DND-41 (cell line): ENCODE data around the gene ERG.
A peak's percentile ranks its signal among the peaks of the same experiment; 100 is the strongest.

Source experiments
- ATAC-seq: fragments of 200-7000 bp; cut with Tn5 transposase; 3 replicates; pipeline ENCODE4 v1.9.1; 2021; ENCODE audit warnings: low read depth; ENCODE audit not compliant: insufficient read depth
- DNase-seq: peaks from one replicate; pipeline ENCODE4 v3.0.0-alpha.2; 2020
- H2AFZ ChIP-seq: 2 replicates; pipeline ENCODE4 v1.6.0; 2012; ENCODE audit warnings: low read depth, low read length
- H3K27ac ChIP-seq: 2 replicates; pipeline ENCODE4 v1.5.1; 2012; ENCODE audit warnings: low read length, inconsistent platforms
- H3K27me3 ChIP-seq: fragments of 200-600 bp; sonication (generic); 2 replicates; pipeline ENCODE4 v1.6.0; 2012; ENCODE audit warnings: low read length, mild to moderate bottlenecking, inconsistent platforms; ENCODE audit not compliant: insufficient read depth, poor library complexity
- H3K36me3 ChIP-seq: 2 replicates; pipeline ENCODE4 v1.5.1; 2012; ENCODE audit warnings: low read length, inconsistent platforms; ENCODE audit not compliant: insufficient read depth
- H3K4me1 ChIP-seq: 2 replicates; pipeline ENCODE4 v1.5.1; 2012; ENCODE audit warnings: mild to moderate bottlenecking, low read length; ENCODE audit not compliant: insufficient read depth
- H3K4me2 ChIP-seq: 2 replicates; pipeline ENCODE4 v1.6.0; 2012; ENCODE audit warnings: mild to moderate bottlenecking, moderate library complexity, low read length, inconsistent platforms; ENCODE audit not compliant: insufficient read depth
- H3K4me3 ChIP-seq, 2 experiments: fragments of 200-600 bp in 1 of 2; shearing (Covaris generic) in 1 of 2; 2 replicates each; pipeline ENCODE4 v1.5.1; 2012 to 2016; ENCODE audit warnings: inconsistent platforms in 2 of 2, low read length in 2 of 2, mild to moderate bottlenecking in 2 of 2, low read depth in 1 of 2, moderate library complexity in 1 of 2
- H3K79me2 ChIP-seq: 2 replicates; pipeline ENCODE4 v1.6.0; 2012; ENCODE audit warnings: low read length, inconsistent platforms; ENCODE audit not compliant: insufficient read depth
- H3K9ac ChIP-seq: 2 replicates; pipeline ENCODE4 v1.6.0; 2012; ENCODE audit warnings: low read depth, mild to moderate bottlenecking, inconsistent platforms, low read length, moderate library complexity
- H3K9me3 ChIP-seq: 2 replicates; pipeline ENCODE4 v1.5.1; 2012; ENCODE audit warnings: low read length, moderate library complexity, mild to moderate bottlenecking, inconsistent platforms; ENCODE audit not compliant: insufficient read depth, severe bottlenecking
- H4K20me1 ChIP-seq: 2 replicates; pipeline ENCODE4 v1.6.0; 2012; ENCODE audit warnings: low read length; ENCODE audit not compliant: insufficient read depth
- EZH2 ChIP-seq: IDR thresholded peaks from 3 replicates; pipeline ENCODE4 v1.6.1; 2012; ENCODE audit warnings: borderline replicate concordance, low read depth, mild to moderate bottlenecking, moderate library complexity, low read length, inconsistent platforms; ENCODE audit not compliant: severe bottlenecking
- TF ChIP-seq, protein P1 (sequence below): IDR thresholded peaks from 2 replicates; pipeline ENCODE4 v1.5.1; 2012; ENCODE audit warnings: borderline replicate concordance, low read length, moderate library complexity, mild to moderate bottlenecking; ENCODE audit not compliant: poor library complexity, severe bottlenecking; ENCODE audit errors: extremely low read depth

ERG gene

DNA sequence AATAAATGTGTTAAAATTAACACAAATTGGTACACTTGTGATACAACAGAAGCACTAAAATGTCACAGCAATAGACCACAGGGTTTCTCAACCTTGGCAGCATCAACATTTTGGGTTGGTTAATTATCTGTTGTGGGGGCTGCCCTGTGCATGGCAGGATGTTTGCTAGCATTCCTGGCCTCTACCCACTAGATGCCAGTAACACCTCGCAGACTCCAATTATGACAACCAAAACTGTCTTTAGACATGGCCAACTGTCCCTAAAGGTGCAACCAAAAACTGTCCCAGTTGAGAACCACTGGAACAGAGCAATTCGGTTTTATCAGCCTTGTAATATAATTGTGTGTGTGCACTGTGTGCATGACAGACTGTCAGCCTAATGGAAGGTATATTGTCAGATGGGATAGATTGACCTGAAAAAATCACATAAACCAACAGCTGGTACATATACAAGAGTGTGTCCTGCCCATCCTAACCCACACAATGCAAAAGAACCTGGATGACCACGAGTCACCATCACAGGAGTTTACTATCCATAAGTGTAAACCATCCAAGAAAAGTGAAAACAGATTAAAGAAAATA is 13.5 kb upstream of the ERG start:
- Histone ChIP-seq H3K27me3 (peaks cover 12% of the 10 kb centered on the region), H3K4me1 (no peaks in the 10 kb centered on the region), H3K9me3 (no peaks in the 10 kb centered on the region), H3K4me2 (no peak overlapping the region), H2AFZ (no peak overlapping the region), H3K79me2 (no peaks in the 10 kb centered on the region), H4K20me1 (no peaks in the 10 kb centered on the region), H3K36me3 (no peaks in the 10 kb centered on the region), H3K4me3 (no peak overlapping the region), H3K9ac (no peak overlapping the region), H3K27ac (no peak overlapping the region)
- no peak for DNase-seq
- no peak for ATAC-seq
- TF ChIP-seq, protein P1, sequence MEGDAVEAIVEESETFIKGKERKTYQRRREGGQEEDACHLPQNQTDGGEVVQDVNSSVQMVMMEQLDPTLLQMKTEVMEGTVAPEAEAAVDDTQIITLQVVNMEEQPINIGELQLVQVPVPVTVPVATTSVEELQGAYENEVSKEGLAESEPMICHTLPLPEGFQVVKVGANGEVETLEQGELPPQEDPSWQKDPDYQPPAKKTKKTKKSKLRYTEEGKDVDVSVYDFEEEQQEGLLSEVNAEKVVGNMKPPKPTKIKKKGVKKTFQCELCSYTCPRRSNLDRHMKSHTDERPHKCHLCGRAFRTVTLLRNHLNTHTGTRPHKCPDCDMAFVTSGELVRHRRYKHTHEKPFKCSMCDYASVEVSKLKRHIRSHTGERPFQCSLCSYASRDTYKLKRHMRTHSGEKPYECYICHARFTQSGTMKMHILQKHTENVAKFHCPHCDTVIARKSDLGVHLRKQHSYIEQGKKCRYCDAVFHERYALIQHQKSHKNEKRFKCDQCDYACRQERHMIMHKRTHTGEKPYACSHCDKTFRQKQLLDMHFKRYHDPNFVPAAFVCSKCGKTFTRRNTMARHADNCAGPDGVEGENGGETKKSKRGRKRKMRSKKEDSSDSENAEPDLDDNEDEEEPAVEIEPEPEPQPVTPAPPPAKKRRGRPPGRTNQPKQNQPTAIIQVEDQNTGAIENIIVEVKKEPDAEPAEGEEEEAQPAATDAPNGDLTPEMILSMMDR = peak; percentile 22
- TF ChIP-seq EZH2 = no peak

DNA sequence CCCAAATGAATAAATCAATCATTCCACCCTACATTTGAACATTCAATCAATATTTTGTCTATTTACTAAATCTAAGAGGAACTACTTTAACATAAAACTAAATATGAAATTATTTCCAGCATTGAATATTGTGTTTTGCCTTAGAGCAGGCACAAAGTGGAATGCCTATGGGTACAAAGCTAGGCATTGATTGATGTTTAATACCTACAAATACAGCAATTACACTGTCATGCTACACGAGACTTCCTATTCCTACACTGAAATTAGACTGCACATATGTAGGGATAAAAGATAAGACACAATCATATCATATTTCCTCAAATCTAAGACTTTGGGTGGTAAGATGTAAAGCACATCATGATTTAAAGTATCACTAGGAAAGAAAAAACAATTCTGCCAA is 12.9 kb upstream of the ERG start:
- no peak overlapping the region for H3K4me3 ChIP-seq
- no peak overlapping the region for H3K9ac ChIP-seq
- no peaks in the 10 kb centered on the region for H3K9me3 ChIP-seq
- H3K79me2 ChIP-seq = no peaks in the 10 kb centered on the region
- H3K4me2 ChIP-seq = no peak overlapping the region
- H3K27ac ChIP-seq = no peak overlapping the region
- H2AFZ ChIP-seq = no peak overlapping the region
- no peaks in the 10 kb centered on the region for H3K4me1 ChIP-seq
- no peaks in the 10 kb centered on the region for H3K36me3 ChIP-seq
- DNase-seq (no peak), ATAC-seq (no peak)
- H3K27me3 ChIP-seq = peaks cover 12% of the 10 kb centered on the region
- no peaks in the 10 kb centered on the region for H4K20me1 ChIP-seq
- no peak for TF ChIP-seq EZH2
- TF ChIP-seq, protein P1 = no peak

DNA sequence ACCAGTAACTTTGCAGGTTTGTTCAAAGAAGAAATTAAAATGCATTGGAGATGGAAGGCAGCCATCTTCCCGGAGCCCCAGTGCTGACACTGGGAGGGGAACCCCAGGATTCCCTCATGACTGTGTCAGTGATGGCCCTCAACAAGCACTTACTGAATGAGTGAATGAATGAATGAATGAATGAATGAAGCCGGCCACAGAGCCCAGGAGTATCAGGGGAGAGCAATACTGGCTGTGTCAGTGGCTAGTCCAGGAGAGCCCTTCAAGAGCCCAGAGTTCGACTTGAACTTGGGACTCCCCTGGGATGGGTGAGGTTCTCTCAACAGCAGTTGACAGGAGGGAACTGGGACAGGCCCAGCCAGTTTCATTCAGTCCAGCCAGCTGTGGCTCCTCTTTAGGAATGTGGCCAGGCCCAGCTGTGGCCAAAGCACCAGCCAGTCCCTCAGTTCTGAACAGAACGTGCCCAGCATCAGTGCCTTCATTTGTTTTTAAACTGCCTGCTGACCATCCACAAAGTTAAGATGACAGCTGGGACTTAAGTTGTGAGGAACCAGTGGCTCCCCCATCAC is 9.2 kb upstream of the ERG start:
- Histone ChIP-seq H3K79me2 (no peaks in the 10 kb centered on the region), H3K9ac (no peak overlapping the region), H4K20me1 (no peaks in the 10 kb centered on the region), H3K4me2 (no peak overlapping the region), H3K27me3 (peaks cover 8% of the 10 kb centered on the region), H3K4me3 (no peak overlapping the region), H3K4me1 (no peaks in the 10 kb centered on the region), H3K27ac (no peak overlapping the region), H2AFZ (no peak overlapping the region), H3K36me3 (no peaks in the 10 kb centered on the region), H3K9me3 (no peaks in the 10 kb centered on the region)
- ATAC-seq (no peak), DNase-seq (no peak)
- no peak for TF ChIP-seq EZH2
- TF ChIP-seq, protein P1 = no peak
